NOMO-1 (cell line): ENCODE measurements around the gene ARHGAP10.
"Not testable (repeated sequence)": the region's sequence is repeated elsewhere in the genome, so short reads cannot be mapped to it uniquely, and the experiment has no call there.

Experiments used
- DNase-seq, 2 experiments: peaks; one replicate each; lab custom pipeline; 2025; ENCODE audit not compliant: unreplicated experiment in 2 of 2; lab: John Stamatoyannopoulos, UW

ARHGAP10 gene

GRCh38 chr4:148078061-148078460 is 346.2 kb downstream of the ARHGAP10 start:
- DNase-seq = no peak

GRCh38 chr4:148079961-148080360 is 348.1 kb downstream of the ARHGAP10 start:
- DNase-seq = no peak

GRCh38 chr4:148081267-148081666 is 349.4 kb downstream of the ARHGAP10 start:
- no peak for DNase-seq

- no peak for DNase-seq
These were observed 349.9 kb downstream of the ARHGAP10 start for GRCh38 chr4:148081745-148082144.

GRCh38 chr4:148083073-148083472 is 351.2 kb downstream of the ARHGAP10 start:
- DNase-seq = not testable (repeated sequence)

GRCh38 chr4:148089624-148090023 is 357.7 kb downstream of the ARHGAP10 start:
- DNase-seq = no peak

- DNase-seq = no peak
These were observed 358.1 kb downstream of the ARHGAP10 start for GRCh38 chr4:148090029-148090428.

- no peak for DNase-seq
These were observed 358.9 kb downstream of the ARHGAP10 start for GRCh38 chr4:148090503-148091476.

GRCh38 chr4:148091896-148092295 is 360.0 kb downstream of the ARHGAP10 start:
- no peak for DNase-seq

- no peak for DNase-seq
These were observed 360.6 kb downstream of the ARHGAP10 start for GRCh38 chr4:148092316-148093014.

- DNase-seq = no peak
These were observed 361.2 kb downstream of the ARHGAP10 start for GRCh38 chr4:148093065-148093464.

GRCh38 chr4:148094149-148094548 is 362.3 kb downstream of the ARHGAP10 start:
- no peak for DNase-seq

- DNase-seq = no peak
These were observed 363.5 kb downstream of the ARHGAP10 start for GRCh38 chr4:148095346-148095923.

GRCh38 chr4:148097801-148098200 is 365.9 kb downstream of the ARHGAP10 start:
- no peak for DNase-seq

GRCh38 chr4:148101235-148101634 is 369.3 kb downstream of the ARHGAP10 start:
- no peak for DNase-seq

GRCh38 chr4:148101790-148102189 is 369.9 kb downstream of the ARHGAP10 start:
- no peak for DNase-seq

GRCh38 chr4:148103597-148104355 is 371.9 kb downstream of the ARHGAP10 start:
- no peak for DNase-seq

- no peak for DNase-seq
These were observed 376.9 kb downstream of the ARHGAP10 start for GRCh38 chr4:148108766-148109165.

GRCh38 chr4:148109216-148109615 is 377.3 kb downstream of the ARHGAP10 start:
- DNase-seq = no peak

GRCh38 chr4:148110169-148110568 is 378.3 kb downstream of the ARHGAP10 start:
- DNase-seq = no peak
